ENCODE measurements around the gene C19orf25. TPM values are rescaled to one million over a fixed set of nuclear protein-coding genes. Genes with fewer than 3 reads are reported as not detected.

The C19orf25 gene
- total and polyA plus RNA-seq, 11 donors = 9.4 to 29.2 (median 16.0) TPM

DNA sequence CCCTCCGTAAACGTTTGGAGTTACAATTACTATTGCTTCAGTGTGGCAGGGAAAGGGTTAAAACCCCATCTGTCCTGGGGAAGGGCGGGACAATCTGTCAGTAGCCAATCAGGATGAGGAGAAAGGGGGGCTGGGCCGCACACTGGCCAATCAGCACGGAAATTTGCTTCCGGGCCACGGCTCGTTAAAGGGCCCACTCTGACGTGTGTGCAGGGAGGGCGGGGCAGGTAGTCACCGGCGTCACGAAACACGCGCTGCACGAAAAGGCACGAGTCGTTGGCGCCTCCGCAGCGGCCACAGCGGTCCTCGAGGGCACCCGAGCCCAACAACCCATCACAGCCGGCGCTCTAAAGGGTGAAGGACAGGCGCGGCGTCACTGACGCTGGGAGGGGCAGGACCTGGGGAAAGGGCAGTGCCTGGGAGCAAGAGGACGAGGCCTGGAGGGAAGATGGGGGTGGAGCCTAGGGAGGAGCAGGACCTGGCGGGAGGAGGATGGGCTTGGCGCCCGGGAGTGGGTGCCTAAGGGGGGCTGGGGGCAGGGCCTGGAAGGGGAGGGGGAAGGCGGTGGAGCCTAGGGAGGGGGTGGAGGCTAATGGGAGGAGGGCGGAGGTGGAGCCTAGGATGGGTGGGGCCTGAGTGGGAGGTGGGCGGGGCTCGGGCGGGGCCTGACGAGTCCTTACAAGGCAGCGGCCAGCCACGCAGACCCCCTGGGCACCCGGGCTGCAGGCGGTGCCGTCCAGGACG is 28.9 kb upstream of the C19orf25 start:
- H3K4me1 ChIP-seq = peaks cover 0 to 60% (median 20%) of the 10 kb centered on the region in 12 donors

GRCh38 chr19:1507192-1507660 is 28.2 kb upstream of the C19orf25 start:
- WGBS, 4 donors = 60 to 67% (median 66%) methylated on average over 8 to 23 of the region's 23 CpGs
- intact Hi-C loops (cut with DNase I) = no loop called here
- Histone ChIP-seq H3K36me3 (peaks cover 0 to 13% (median 5%) of the 10 kb centered on the region in 9 donors), H3K4me1 (peaks cover 0 to 56% (median 22%) of the 10 kb centered on the region in 12 donors), H3K4me3 (peak overlapping the region in 9 of 12 donors; percentile 23 to 59 (median 48)), H3K9me3 (peaks cover 0 to 6% (median 0%) of the 10 kb centered on the region in 12 donors), H3K27ac (peak overlapping the region in 11 of 12 donors; percentile 24 to 90 (median 85)), H3K27me3 (peaks cover 0 to 24% (median 8%) of the 10 kb centered on the region in 9 donors)
- DNase-seq (no peak), ATAC-seq (no peak)
- TF ChIP-seq POLR2A (IDR thresholded peaks at IDR 0.05) (no peak), CTCF (IDR thresholded peaks at IDR 0.05) (no peak)

More for the DNA sequence above, 28.9 kb upstream of the C19orf25 start:
- WGBS, 4 donors = 1 to 3% (median 2%) methylated on average over 12 to 46 of the region's 46 CpGs
- DNase-seq = peak; percentile 92 to 96 (median 93)
- peaks cover 0 to 6% (median 0%) of the 10 kb centered on the region in 12 donors for H3K9me3 ChIP-seq
- intact Hi-C loops (cut with DNase I) = no loop called here
- H3K27me3 ChIP-seq = peaks cover 0 to 29% (median 4%) of the 10 kb centered on the region in 9 donors
- TF ChIP-seq POLR2A (IDR thresholded peaks at IDR 0.05) (no peak), CTCF (IDR thresholded peaks at IDR 0.05) (no peak)
- peaks cover 0 to 13% (median 5%) of the 10 kb centered on the region in 9 donors for H3K36me3 ChIP-seq
- peak overlapping the region; percentile 1 to 90 (median 84) for H3K27ac ChIP-seq
- peak overlapping the region in 10 of 12 donors; percentile 24 to 59 (median 46) for H3K4me3 ChIP-seq
- peak; percentile 88 to 91 (median 90) for ATAC-seq

DNA sequence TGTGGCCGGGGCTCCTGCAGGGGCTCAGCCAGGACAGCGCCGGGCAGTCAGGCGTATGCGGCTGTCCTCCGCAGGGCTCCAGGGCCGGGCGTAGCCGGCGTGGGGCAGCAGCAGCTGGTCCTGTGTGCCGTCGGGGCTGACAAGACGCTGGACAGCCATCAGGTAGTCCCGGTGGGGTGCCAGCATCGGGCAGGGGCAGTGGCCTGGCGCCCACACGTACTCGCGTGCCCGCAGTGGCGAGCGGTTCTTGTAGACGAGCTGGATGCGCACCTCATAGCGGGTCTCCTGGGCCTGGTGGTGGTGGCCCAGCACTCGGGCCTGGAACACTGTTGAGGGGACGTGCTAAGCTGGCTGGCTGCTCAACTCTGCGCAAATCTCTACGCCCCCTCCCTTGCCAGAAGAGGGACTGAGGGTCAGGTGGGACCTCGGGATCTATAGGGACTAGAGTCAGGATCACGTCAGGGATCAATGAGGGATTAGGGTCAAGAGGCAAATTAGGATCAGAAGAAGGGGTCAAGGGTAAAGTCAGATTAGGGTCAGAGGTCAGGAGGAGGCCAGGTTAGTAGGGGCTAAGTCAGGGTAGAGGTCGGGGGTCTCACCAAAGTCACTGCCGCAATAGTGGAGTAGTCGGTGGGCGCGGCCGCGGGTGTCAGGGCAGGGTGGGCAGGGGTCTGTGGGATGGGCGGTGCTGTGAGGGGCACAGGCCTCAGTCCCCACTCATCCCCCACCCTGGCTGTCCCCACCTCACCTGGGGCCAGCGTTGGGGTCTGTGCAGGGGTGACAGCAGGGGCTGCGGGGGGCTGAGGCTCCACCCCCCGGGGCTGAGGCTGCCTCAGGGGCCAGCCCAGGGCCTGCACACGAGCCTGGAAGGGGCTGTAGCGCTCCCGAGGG is 27.2 kb upstream of the C19orf25 start:
- intact Hi-C loops (cut with DNase I) = no loop called here
- no peak for DNase-seq
- H3K27me3 ChIP-seq = peaks cover 0 to 20% (median 8%) of the 10 kb centered on the region in 9 donors
- no peak for ATAC-seq
- WGBS, 4 donors = 87 to 92% (median 89%) methylated on average over 31 to 45 of the region's 45 CpGs
- no peak overlapping the region for H3K4me3 ChIP-seq
- peaks cover 0 to 6% (median 0%) of the 10 kb centered on the region in 12 donors for H3K9me3 ChIP-seq
- peaks cover 0 to 13% (median 5%) of the 10 kb centered on the region in 9 donors for H3K36me3 ChIP-seq
- TF ChIP-seq POLR2A (IDR thresholded peaks at IDR 0.05) (no peak), CTCF (IDR thresholded peaks at IDR 0.05) (no peak)
- H3K27ac ChIP-seq = peak overlapping the region in 1 of 12 donors; percentile 89
- peaks cover 0 to 46% (median 20%) of the 10 kb centered on the region in 12 donors for H3K4me1 ChIP-seq

Measured in heart left ventricle (tissue), 16 donors.